ENCODE results near the gene DPP9. TPM values are rescaled to one million over a fixed set of nuclear protein-coding genes. Genes with fewer than 3 reads are reported as not detected.

Gene DPP9
- total and polyA plus RNA-seq, 2 of the 8 experiments (the other 6 are each of a cell fraction or from before 2014, with no cell fraction given): 11.6 to 40.7 TPM

DNA sequence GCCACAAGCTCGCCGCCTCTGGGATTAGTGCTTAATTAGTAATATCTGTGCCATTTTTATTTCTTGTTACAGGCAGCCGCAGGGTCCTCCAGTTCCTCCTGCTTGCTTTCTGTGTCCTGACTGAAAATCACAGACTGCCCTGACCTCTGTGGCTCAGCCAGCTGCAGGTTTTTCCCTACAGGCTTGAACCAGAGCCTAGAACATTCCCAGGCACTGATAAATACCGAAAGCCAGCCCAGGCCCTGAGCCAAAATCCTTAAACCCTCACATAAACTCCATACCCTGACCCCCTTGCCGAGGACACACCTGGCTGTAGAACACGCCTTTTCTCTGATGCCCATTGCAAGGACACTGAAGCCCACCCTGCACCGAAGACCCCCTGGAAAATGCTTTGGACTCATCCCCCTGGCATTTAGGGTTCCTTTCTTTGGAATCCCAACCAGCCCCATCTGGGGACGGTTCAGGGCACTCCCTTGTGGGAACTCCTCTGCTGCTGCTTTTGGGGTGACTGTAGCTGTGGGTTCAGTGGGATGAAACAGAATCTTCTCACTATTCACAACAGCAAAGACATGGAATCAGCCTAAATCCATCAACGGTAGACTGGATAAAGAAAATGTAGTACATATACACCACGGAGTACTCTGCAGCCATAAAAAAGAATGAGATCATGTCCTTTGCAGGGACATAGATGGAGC is 15.5 kb downstream of the DPP9 start:
- Histone ChIP-seq H4K91ac (replicated peaks; ENCODE audit: insufficient read length, low read length) (no peak overlapping the region), H3K18ac (ENCODE audit: extremely low read depth, low read length) (no peak overlapping the region), H3K27me3 (replicated peaks in 1 of 4; ENCODE audit: control insufficient read depth in 3 of 4, extremely low read depth in 1 of 4, insufficient read depth in 3 of 4, low read length in 3 of 4) (no peaks in the 10 kb centered on the region), H2AFZ (ENCODE audit: low read length) (no peak overlapping the region), H3K4me3 (ENCODE audit: extremely low read depth in 1 of 4, insufficient read depth in 2 of 4, low read depth in 3 of 4, low read length in 4 of 4) (no peak overlapping the region), H2AK5ac (ENCODE audit: low read depth, low read length) (no peak overlapping the region), H2BK5ac (ENCODE audit: low read depth, low read length) (no peak overlapping the region), H2BK120ac (replicated peaks; ENCODE audit: low read depth, low read length) (no peak overlapping the region), H3K56ac (replicated peaks; ENCODE audit: insufficient read length, low read depth, low read length) (no peak overlapping the region), H4K5ac (ENCODE audit: insufficient read length, low read depth, low read length) (no peak overlapping the region), H3K4me1 (replicated peaks in 1 of 4; ENCODE audit: control insufficient read depth in 3 of 4, insufficient read depth in 4 of 4, low read length in 3 of 4) (no peaks in the 10 kb centered on the region), H3K9ac (replicated peaks in 1 of 4; ENCODE audit: extremely low read depth in 1 of 4, low read depth in 3 of 4, low read length in 3 of 4) (no peak overlapping the region), H2BK15ac (ENCODE audit: low read length) (no peak overlapping the region), H3K23ac (ENCODE audit: insufficient read length) (no peak overlapping the region), H2BK12ac (ENCODE audit: low read depth, low read length) (no peak overlapping the region), H3K27ac (ENCODE audit: low read depth, low read length) (no peak overlapping the region), H2BK20ac (ENCODE audit: low read length) (no peak overlapping the region), H3K36me3 (ENCODE audit: control insufficient read depth in 2 of 4, insufficient read depth in 4 of 4, low read length in 3 of 4) (peaks cover 2 to 22% (median 22%) of the 10 kb centered on the region in 4 experiments; a peak in 7 of 8 replicates), H3K79me2 (ENCODE audit: control insufficient read depth in 1 of 2, insufficient read depth in 2 of 2, low read length in 2 of 2) (no peaks in the 10 kb centered on the region), H3K9me3 (ENCODE audit: insufficient read depth in 2 of 2, low read depth in 1 of 2, low read length in 1 of 2) (no peaks in the 10 kb centered on the region), H4K20me1 (replicated peaks in 1 of 2; ENCODE audit: control insufficient read depth in 1 of 2, insufficient read depth in 2 of 2, low read length in 2 of 2) (peaks cover 3 to 6% of the 10 kb centered on the region in 2 experiments), H3K23me2 (ENCODE audit: low read depth, low read length) (no peaks in the 10 kb centered on the region), H3K14ac (ENCODE audit: insufficient read length) (no peak overlapping the region), H3K4ac (replicated peaks; ENCODE audit: insufficient read length, low read depth, low read length) (no peak overlapping the region), H3K79me1 (ENCODE audit: low read depth, low read length) (no peaks in the 10 kb centered on the region), H3K4me2 (ENCODE audit: insufficient read depth in 1 of 2, low read depth in 2 of 2, low read length in 2 of 2) (no peak overlapping the region), H4K8ac (ENCODE audit: extremely low read depth, insufficient read depth, low read length) (no peak overlapping the region)
- CTCF ChIA-PET (ENCODE audit: partially characterized antibody): interaction anchor here (1.5 kb wide), 1 partner anchor 13 kb away, joined by 3 read pairs; no protein-coding TSS in a partner anchor
- DNase-seq (ENCODE audit: low read depth in 1 of 2, low spot score in 2 of 2) (no peak), FAIRE-seq (no peak)
- WGBS, 2 experiments (ENCODE audit: extremely low coverage in 1 of 2, insufficient coverage in 1 of 2, insufficient read length in 1 of 2, insufficient replicate concordance in 2 of 2, low coverage in 1 of 2, low lambda C conversion rate in 2 of 2, missing lambda C conversion rate in 1 of 2): 88% methylated on average over 10 of the region's 10 CpGs; no CpG with 5 or more reads in 1 of the 2 experiments
- POLR2A ChIA-PET (ENCODE audit: partially characterized antibody): interaction anchor here (0.6 to 1.7 kb wide), 2 partner anchors 15 to 45 kb away, joined by 3 to 4 read pairs; no protein-coding TSS in a partner anchor
- TF ChIP-seq CREB1 (IDR thresholded peaks at IDR 0.05): no peak
- TF ChIP-seq, protein P1, sequence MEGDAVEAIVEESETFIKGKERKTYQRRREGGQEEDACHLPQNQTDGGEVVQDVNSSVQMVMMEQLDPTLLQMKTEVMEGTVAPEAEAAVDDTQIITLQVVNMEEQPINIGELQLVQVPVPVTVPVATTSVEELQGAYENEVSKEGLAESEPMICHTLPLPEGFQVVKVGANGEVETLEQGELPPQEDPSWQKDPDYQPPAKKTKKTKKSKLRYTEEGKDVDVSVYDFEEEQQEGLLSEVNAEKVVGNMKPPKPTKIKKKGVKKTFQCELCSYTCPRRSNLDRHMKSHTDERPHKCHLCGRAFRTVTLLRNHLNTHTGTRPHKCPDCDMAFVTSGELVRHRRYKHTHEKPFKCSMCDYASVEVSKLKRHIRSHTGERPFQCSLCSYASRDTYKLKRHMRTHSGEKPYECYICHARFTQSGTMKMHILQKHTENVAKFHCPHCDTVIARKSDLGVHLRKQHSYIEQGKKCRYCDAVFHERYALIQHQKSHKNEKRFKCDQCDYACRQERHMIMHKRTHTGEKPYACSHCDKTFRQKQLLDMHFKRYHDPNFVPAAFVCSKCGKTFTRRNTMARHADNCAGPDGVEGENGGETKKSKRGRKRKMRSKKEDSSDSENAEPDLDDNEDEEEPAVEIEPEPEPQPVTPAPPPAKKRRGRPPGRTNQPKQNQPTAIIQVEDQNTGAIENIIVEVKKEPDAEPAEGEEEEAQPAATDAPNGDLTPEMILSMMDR (IDR thresholded peaks at IDR 0.05; ENCODE audit: control extremely low read depth in 1 of 3, insufficient read depth in 1 of 3, low read depth in 1 of 3, low read length in 3 of 3): no peak
- TF ChIP-seq PHF8 (conservative IDR thresholded peaks at IDR 0.05; ENCODE audit: low read depth, low read length): no peak
- TF ChIP-seq BRCA1 (IDR thresholded peaks at IDR 0.05; ENCODE audit: low read depth, low read length): no peak
- no peak for TF ChIP-seq RNF2 (IDR thresholded peaks at IDR 0.05; ENCODE audit: borderline replicate concordance, low read depth, low read length, missing control alignments, poor library complexity, severe bottlenecking)
- no peak for TF ChIP-seq GTF2F1 (IDR thresholded peaks at IDR 0.05; ENCODE audit: borderline replicate concordance, low read depth, low read length)
- TF ChIP-seq KDM1A (IDR thresholded peaks at IDR 0.05; ENCODE audit: borderline replicate concordance, low read length): no peak
- no peak for TF ChIP-seq EP300 (IDR thresholded peaks at IDR 0.05; ENCODE audit: borderline replicate concordance in 1 of 2, low read depth in 2 of 2, low read length in 2 of 2)
- TF ChIP-seq SIRT6 (IDR thresholded peaks at IDR 0.05; ENCODE audit: low read length): no peak
- no peak for TF ChIP-seq RBBP5 (IDR thresholded peaks at IDR 0.05; ENCODE audit: borderline replicate concordance, low read depth, low read length)
